Esophagus (tissue), 2 donors: Measurements from ENCODE around the gene XXYLT1. TPM values are rescaled to one million over a fixed set of nuclear protein-coding genes. Genes with fewer than 3 reads are reported as not detected.

Source experiments
- H3K27ac ChIP-seq, 2 donors: one replicate each; pipeline ENCODE4 v1.5.1; 2013; ENCODE audit warnings: low read depth in 2 of 2, mild to moderate bottlenecking in 2 of 2, inconsistent platforms in 1 of 2, low read length in 1 of 2, moderate library complexity in 1 of 2
- H3K27me3 ChIP-seq, 2 donors: one replicate each; pipeline ENCODE4 v1.6.1; 2013; ENCODE audit warnings: low read length in 2 of 2, control low read depth in 1 of 2, mild to moderate bottlenecking in 1 of 2; ENCODE audit not compliant: insufficient read depth in 2 of 2, control insufficient read depth in 1 of 2
- H3K36me3 ChIP-seq, 2 donors: one replicate each; pipeline ENCODE4 v1.6.1; 2013; ENCODE audit warnings: low read length in 1 of 2; ENCODE audit not compliant: control insufficient read depth in 2 of 2, insufficient read depth in 2 of 2
- H3K4me1 ChIP-seq, 2 donors: one replicate each; pipeline ENCODE4 v1.6.1; 2013; ENCODE audit warnings: low read length in 1 of 2; ENCODE audit not compliant: control insufficient read depth in 2 of 2, insufficient read depth in 2 of 2
- H3K4me3 ChIP-seq, 2 donors: one replicate each; pipeline ENCODE4 v1.5.1; 2013; ENCODE audit warnings: low read length in 2 of 2, mild to moderate bottlenecking in 2 of 2, low read depth in 1 of 2, moderate library complexity in 1 of 2
- H3K9me3 ChIP-seq, 2 donors: one replicate each; pipeline ENCODE4 v1.6.1; 2013; ENCODE audit warnings: mild to moderate bottlenecking in 2 of 2, low read depth in 1 of 2, low read length in 1 of 2, moderate library complexity in 1 of 2; ENCODE audit not compliant: control insufficient read depth in 2 of 2, insufficient read depth in 1 of 2
- WGBS, 2 donors: extraction: QIAGEN DNeasy Blood & Tissue Kit; methylation state at CpG; one replicate each; pipeline ENCODE4 v1.1.7; 2013; 5-methylcytosine and 5-hydroxymethylcytosine counted together
- polyA plus RNA-seq, 2 donors: library from polyadenylated mRNA; stranded (reverse); fragments of 200-250 nt; gene quantifications; one replicate each; pipeline ENCODE4 v1.2.3, GENCODE V29; 2013
- donor health status: healthy with polysubstance abuse.
- donor health status: Bipolar disorder and iron deficiency.

Gene XXYLT1
- polyA plus RNA-seq, 2 donors: 10.2 to 10.4 TPM

DNA sequence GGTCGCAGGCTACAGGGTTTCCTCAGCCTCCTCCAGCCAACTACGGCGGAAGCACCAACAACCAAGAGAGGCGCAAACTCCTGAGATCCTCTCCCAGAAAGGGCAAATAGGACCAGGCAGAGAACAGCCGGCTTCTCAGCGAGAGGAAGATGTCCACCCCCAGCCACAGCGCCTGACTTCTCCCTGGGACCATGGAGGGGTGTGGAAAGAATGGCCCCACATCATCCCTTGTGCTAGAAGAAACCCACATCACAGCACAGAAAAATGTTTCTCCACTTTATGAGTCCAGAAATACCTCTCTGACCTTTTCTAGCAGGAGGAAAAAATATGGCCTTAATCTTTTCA, 105.7 kb downstream of the XXYLT1 start:
- no peaks in the 10 kb centered on the region for H3K9me3 ChIP-seq
- 91 to 96% methylated on average over 7 of the region's 7 CpGs for WGBS, 2 donors
- no peak overlapping the region for H3K27ac ChIP-seq
- H3K36me3 ChIP-seq: no peaks in the 10 kb centered on the region
- H3K4me1 ChIP-seq: peaks cover 3 to 4% of the 10 kb centered on the region in 2 donors
- H3K27me3 ChIP-seq: no peaks in the 10 kb centered on the region
- H3K4me3 ChIP-seq: no peak overlapping the region

DNA sequence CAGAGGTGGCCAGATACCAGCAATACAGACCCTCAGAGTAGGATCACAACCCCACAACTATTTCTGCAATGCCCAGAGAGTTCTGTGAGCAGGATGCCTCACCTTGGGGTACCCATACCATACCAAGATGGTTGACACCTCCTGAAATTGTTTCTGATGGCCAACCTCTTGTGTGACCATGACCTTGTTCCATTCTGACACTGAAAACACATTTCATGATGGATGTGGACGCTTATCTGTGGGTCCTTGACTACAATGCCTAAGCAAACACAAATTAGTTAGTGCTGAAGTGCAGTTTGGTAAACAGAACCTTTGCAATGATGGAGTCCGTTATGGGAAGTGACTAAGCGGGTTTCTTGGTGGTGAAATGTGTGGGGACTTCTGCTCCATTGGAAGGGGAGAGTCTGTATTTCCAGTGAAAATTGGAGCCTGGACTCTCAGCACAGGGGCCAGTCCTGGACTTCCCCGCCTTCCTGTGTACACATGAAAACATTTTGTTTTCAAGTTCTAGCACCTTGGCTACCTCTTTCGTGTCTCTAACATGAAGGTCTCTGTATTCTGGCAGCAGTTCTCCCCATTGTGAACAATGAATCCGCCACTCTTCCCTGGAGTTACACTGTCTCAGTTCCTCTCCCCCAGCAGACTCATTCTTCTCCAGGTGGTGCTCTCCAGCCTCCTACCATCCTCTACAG, 106.2 kb downstream of the XXYLT1 start:
- no peaks in the 10 kb centered on the region for H3K36me3 ChIP-seq
- no peak overlapping the region for H3K4me3 ChIP-seq
- H3K4me1 ChIP-seq: peaks cover 3 to 5% of the 10 kb centered on the region in 2 donors
- H3K27ac ChIP-seq: no peak overlapping the region
- no peaks in the 10 kb centered on the region for H3K27me3 ChIP-seq
- 72 to 87% methylated on average over 6 of the region's 6 CpGs for WGBS, 2 donors
- H3K9me3 ChIP-seq: no peaks in the 10 kb centered on the region

DNA sequence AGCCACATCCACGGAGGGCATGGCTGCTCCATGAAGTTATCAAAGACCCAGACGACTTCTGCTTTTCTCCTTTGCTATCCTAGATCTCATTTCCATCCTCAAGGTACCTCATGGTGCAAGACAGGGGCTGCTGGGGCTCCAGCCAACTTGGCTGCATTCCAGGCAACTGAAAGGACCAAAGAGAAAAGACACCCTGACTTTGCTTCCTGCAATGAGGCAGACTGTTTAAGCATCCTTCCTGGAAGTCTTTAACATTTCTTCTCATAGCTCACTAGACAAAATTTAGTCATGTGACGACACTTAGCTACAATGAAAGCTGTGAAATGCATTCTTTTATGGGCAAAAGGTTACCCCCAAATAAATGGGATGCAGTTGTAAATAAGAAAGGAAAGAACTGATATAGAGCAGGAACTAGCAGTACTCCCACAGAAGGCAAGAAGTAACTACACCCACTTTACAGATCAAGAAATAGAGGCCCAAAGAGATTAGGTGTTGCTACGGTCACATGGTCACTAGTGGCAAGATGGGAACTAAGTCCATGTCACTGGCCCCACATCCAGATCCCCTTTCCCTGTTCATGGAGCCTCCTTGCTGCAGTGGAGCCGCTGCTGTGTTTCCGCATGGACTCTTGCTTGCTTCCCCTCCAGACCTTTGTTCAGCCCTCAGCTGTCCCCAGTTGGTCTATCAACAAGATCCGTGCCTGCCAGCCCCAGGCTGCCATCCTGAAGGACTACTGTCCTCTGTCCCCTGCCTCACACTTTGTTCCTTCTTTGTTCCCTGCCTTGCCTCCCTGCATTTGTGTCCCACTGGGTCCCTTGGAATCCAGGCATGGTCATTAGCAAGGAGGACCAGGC, 107.0 kb downstream of the XXYLT1 start:
- H3K4me3 ChIP-seq: no peak overlapping the region
- peaks cover 1 to 5% of the 10 kb centered on the region in 2 donors for H3K4me1 ChIP-seq
- no peak overlapping the region for H3K27ac ChIP-seq
- H3K27me3 ChIP-seq: no peaks in the 10 kb centered on the region
- WGBS, 2 donors: 90 to 95% methylated on average over 7 of the region's 7 CpGs
- H3K9me3 ChIP-seq: no peaks in the 10 kb centered on the region
- H3K36me3 ChIP-seq: no peaks in the 10 kb centered on the region

- Histone ChIP-seq H3K4me1 (peaks cover 0 to 5% of the 10 kb centered on the region in 2 donors), H3K9me3 (no peaks in the 10 kb centered on the region), H3K4me3 (no peak overlapping the region), H3K27me3 (no peaks in the 10 kb centered on the region), H3K27ac (no peak overlapping the region), H3K36me3 (no peaks in the 10 kb centered on the region)
- WGBS, 2 donors: 85 to 92% methylated on average over 5 of the region's 5 CpGs
Observed at GRCh38 chr3:195162816-195163215, 108.1 kb downstream of the XXYLT1 start.

DNA sequence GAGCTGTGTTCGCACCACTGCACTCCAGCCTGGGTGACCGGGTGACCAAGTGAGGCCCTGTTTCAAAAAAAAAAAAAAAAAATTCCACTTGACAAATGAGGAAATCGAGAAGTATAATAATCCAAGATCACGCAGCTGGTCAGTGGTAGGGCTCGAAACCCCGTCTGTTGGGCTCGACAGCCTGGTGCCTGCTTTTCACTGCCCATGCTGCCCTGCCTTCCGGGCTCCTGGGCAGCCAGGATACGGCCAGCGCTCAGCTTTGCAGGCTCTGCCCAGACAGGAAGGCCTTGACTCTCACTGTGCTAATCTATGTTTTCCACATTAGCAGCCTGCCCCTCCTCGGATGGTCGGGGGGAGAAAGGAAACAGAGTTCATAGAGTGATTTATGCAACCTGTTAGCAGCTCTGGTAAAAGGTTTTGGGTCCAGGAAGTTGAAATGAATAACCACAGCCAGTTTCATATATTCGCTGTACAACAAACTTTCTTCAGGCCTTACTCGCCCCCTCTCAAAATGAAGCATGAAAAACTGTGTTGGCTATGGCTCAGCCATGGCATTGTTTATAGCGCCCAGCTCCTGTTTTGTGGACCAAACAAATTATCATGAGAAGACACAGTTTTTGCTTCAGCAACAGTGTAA, 108.8 kb downstream of the XXYLT1 start:
- H3K9me3 ChIP-seq: no peaks in the 10 kb centered on the region
- no peaks in the 10 kb centered on the region for H3K27me3 ChIP-seq
- peak overlapping the region; percentile 36 to 56 for H3K27ac ChIP-seq
- no peak overlapping the region for H3K4me3 ChIP-seq
- H3K36me3 ChIP-seq: no peaks in the 10 kb centered on the region
- WGBS, 2 donors: 62 to 64% methylated on average over 15 of the region's 15 CpGs
- peaks cover 0 to 5% of the 10 kb centered on the region in 2 donors for H3K4me1 ChIP-seq

GRCh38 chr3:195160908-195161434, 110.0 kb downstream of the XXYLT1 start:
- no peaks in the 10 kb centered on the region for H3K27me3 ChIP-seq
- H3K36me3 ChIP-seq: no peaks in the 10 kb centered on the region
- H3K4me1 ChIP-seq: peaks cover 0 to 5% of the 10 kb centered on the region in 2 donors
- H3K27ac ChIP-seq: peak overlapping the region; percentile 72 to 74
- H3K4me3 ChIP-seq: no peak overlapping the region
- 93 to 95% methylated on average over 11 of the region's 11 CpGs for WGBS, 2 donors
- H3K9me3 ChIP-seq: no peaks in the 10 kb centered on the region

- no peak overlapping the region for H3K4me3 ChIP-seq
- no peaks in the 10 kb centered on the region for H3K36me3 ChIP-seq
- no peaks in the 10 kb centered on the region for H3K27me3 ChIP-seq
- H3K9me3 ChIP-seq: no peaks in the 10 kb centered on the region
- H3K4me1 ChIP-seq: peaks cover 0 to 5% of the 10 kb centered on the region in 2 donors
- H3K27ac ChIP-seq: peak overlapping the region; percentile 72 to 74
- 77 to 78% methylated on average over 14 of the region's 14 CpGs for WGBS, 2 donors
Observed at GRCh38 chr3:195160257-195160898, 110.6 kb downstream of the XXYLT1 start.

DNA sequence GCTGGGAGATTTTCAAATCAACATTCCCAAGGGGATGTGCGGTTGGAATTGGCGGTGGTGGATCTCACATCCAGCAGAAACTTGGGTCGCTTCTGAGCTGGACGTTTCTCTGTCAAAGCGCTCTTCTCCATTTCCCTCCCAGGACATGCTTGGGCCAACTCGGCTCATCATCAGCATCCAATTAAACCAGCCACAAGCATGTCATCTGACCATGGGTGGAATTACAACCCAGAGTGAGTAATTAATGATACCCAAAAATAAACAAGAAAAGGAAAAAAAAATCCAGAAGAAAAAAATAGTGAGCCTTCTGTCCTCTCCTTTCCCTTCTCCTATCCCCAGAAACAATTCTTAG, 111.2 kb downstream of the XXYLT1 start:
- Histone ChIP-seq H3K4me1 (peaks cover 5% of the 10 kb centered on the region in 2 donors), H3K27me3 (no peaks in the 10 kb centered on the region), H3K36me3 (no peaks in the 10 kb centered on the region), H3K9me3 (no peaks in the 10 kb centered on the region), H3K4me3 (no peak overlapping the region), H3K27ac (peak overlapping the region; percentile 53 to 74)
- WGBS, 2 donors: 73 to 76% methylated on average over 6 of the region's 6 CpGs

GRCh38 chr3:195159117-195159813, 111.7 kb downstream of the XXYLT1 start:
- peaks cover 5 to 7% of the 10 kb centered on the region in 2 donors for H3K4me1 ChIP-seq
- no peaks in the 10 kb centered on the region for H3K9me3 ChIP-seq
- peak overlapping the region; percentile 53 to 74 for H3K27ac ChIP-seq
- H3K36me3 ChIP-seq: no peaks in the 10 kb centered on the region
- WGBS, 2 donors: 79 to 88% methylated on average over 10 of the region's 10 CpGs
- H3K27me3 ChIP-seq: no peaks in the 10 kb centered on the region
- H3K4me3 ChIP-seq: no peak overlapping the region
